Activated T-cell treated with anti-CD3 and anti-CD28 coated beads, Interleukin-2, amount 50 U/mL, for 72 hours (primary cell): ENCODE measurements around the gene TLE4. TPM values are rescaled to one million over a fixed set of nuclear protein-coding genes. Genes with fewer than 3 reads are reported as not detected.
A peak's percentile ranks its signal among the peaks of the same experiment; 100 is the strongest.

Experiments used
- ATAC-seq, 2 donors: fragments of 150-1000 bp; cut with Tn5 transposase; replicated peaks in 1 of 2; 2 replicates each; pipeline ENCODE4 v1.10.0; 2021; ENCODE audit warnings: moderate library complexity in 2 of 2, mild to moderate bottlenecking in 1 of 2
- DNase-seq, 2 donors: peaks; one replicate each; pipeline ENCODE4 v3.0.0; 2021 to 2022; ENCODE audit warnings: mixed read lengths in 1 of 2
- H3K27ac Mint-ChIP-seq: one replicate; pipeline ENCODE4 v1.8.0; 2022; ENCODE audit warnings: mild to moderate bottlenecking, moderate library complexity, mixed read lengths
- H3K27me3 Mint-ChIP-seq: one replicate; pipeline ENCODE4 v1.8.0; 2022; ENCODE audit warnings: low read depth, mixed read lengths
- H3K36me3 Mint-ChIP-seq, 2 donors: one replicate each; pipeline ENCODE4 v1.8.0; 2022; ENCODE audit warnings: mixed read lengths in 2 of 2, mild to moderate bottlenecking in 1 of 2; ENCODE audit not compliant: insufficient read depth in 2 of 2
- H3K4me1 Mint-ChIP-seq: one replicate; pipeline ENCODE4 v1.8.0; 2022; ENCODE audit warnings: low read depth, mixed read lengths
- H3K4me3 Mint-ChIP-seq, 2 donors: one replicate each; pipeline ENCODE4 v1.8.0; 2022; ENCODE audit warnings: mild to moderate bottlenecking in 2 of 2, mixed read lengths in 2 of 2, moderate library complexity in 2 of 2
- H3K9me3 Mint-ChIP-seq, 2 donors: one replicate each; pipeline ENCODE4 v1.8.0; 2022; ENCODE audit warnings: mixed read lengths in 2 of 2
- total RNA-seq, 2 donors: library from RNA; stranded (reverse); gene quantifications; one replicate each; pipeline ENCODE4 v1.2.3, GENCODE V29; 2022

TLE4 gene
- total RNA-seq, 2 donors from 2014 or later: 35.3 to 38.5 TPM

DNA sequence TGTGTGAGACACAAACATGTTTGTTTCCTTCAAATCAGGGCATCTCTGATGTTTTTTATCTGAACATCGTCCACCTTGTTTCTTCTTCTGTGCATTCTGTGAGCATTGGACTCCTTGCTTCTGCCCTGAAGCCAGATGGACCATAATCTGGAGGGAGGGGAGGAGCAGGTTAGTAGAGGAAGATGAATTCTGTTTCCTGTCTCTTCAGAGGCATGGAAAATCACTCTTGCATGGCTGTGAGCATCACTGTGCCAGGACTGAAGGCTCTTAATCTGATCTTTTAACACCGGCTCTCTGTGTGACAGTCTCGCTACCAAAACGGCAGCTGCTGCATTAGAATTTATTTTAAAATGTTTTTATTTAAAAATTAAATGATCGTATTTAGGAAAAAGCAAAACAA lies 43.3 kb downstream of the TLE4 start:
- Mint-ChIP-seq H3K27ac (no peak overlapping the region), H3K4me3 (no peak overlapping the region), H3K4me1 (peaks cover 40% of the 10 kb centered on the region), H3K36me3 (peaks cover 0 to 4% of the 10 kb centered on the region in 2 donors), H3K27me3 (no peaks in the 10 kb centered on the region), H3K9me3 (no peaks in the 10 kb centered on the region)
- no peak for ATAC-seq
- DNase-seq: no peak

DNA sequence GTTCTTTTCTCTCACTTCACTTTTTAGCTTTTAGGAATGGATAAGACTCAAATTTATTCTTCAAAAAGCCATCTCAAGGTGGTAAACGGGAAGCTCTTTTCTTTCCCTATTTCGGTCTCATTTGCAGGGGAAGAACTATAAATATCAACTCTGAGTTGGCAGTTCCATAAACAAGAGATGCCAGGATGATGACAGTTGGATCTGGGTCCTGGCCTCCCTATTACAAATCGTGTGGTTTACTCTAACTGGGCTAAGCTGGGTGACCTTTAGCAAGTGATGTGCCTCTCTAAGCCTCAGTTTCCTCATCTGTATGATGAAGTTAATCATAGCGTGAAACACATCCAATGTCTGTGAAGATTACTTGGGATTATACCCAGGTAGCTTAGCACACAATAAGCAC lies 44.2 kb downstream of the TLE4 start:
- no peaks in the 10 kb centered on the region for H3K27me3 Mint-ChIP-seq
- DNase-seq (no peak), ATAC-seq (no peak)
- H3K36me3 Mint-ChIP-seq: peaks cover 0 to 4% of the 10 kb centered on the region in 2 donors
- H3K9me3 Mint-ChIP-seq: no peaks in the 10 kb centered on the region
- no peak overlapping the region for H3K4me3 Mint-ChIP-seq
- peaks cover 44% of the 10 kb centered on the region for H3K4me1 Mint-ChIP-seq
- no peak overlapping the region for H3K27ac Mint-ChIP-seq

DNA sequence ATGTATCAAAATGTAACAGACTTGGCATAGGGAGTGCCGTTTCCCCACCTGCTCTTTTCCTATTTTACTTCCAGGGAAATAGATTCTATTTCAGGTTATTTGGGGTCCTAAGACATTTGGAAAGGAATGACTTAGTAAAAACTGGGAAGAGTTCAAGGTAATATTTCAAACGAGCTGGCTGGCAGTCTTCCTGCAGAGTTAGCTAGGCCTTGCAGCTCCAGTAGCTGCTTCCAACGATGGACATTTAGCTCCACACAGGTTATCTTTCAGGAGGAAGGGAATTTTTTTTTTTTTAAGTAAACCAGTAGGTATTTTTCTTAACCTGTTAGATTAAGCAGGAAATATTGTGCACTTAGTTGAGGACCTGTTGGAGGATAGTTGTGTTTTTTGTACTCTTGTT lies 45.2 kb downstream of the TLE4 start:
- H3K4me1 Mint-ChIP-seq: peaks cover 40% of the 10 kb centered on the region
- H3K27ac Mint-ChIP-seq: no peak overlapping the region
- H3K4me3 Mint-ChIP-seq: no peak overlapping the region
- no peak for ATAC-seq
- DNase-seq: no peak
- H3K27me3 Mint-ChIP-seq: no peaks in the 10 kb centered on the region
- peaks cover 0 to 4% of the 10 kb centered on the region in 2 donors for H3K36me3 Mint-ChIP-seq
- H3K9me3 Mint-ChIP-seq: no peaks in the 10 kb centered on the region

DNA sequence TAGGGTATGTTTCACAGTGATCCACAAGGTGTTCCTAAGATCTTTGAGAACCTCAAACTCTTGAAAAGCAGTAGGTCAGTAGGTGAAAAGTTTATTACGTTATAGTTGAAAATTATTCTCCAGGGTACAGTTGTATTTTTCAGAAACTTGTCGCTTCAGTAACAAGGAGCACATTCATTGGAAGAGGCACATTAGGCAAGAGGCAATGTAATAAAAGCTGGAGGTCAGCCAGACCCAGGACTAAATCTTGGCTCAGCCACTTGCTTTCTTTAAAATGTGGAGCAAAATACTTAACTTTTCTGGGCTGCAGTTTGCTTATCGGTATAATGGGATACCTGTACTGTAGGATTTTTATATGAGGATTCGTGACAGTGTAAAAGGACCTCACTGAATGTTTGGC lies 45.6 kb downstream of the TLE4 start:
- no peak for DNase-seq
- H3K4me1 Mint-ChIP-seq: peaks cover 36% of the 10 kb centered on the region
- peaks cover 0 to 4% of the 10 kb centered on the region in 2 donors for H3K36me3 Mint-ChIP-seq
- H3K9me3 Mint-ChIP-seq: no peaks in the 10 kb centered on the region
- H3K4me3 Mint-ChIP-seq: no peak overlapping the region
- no peaks in the 10 kb centered on the region for H3K27me3 Mint-ChIP-seq
- no peak for ATAC-seq
- H3K27ac Mint-ChIP-seq: no peak overlapping the region

DNA sequence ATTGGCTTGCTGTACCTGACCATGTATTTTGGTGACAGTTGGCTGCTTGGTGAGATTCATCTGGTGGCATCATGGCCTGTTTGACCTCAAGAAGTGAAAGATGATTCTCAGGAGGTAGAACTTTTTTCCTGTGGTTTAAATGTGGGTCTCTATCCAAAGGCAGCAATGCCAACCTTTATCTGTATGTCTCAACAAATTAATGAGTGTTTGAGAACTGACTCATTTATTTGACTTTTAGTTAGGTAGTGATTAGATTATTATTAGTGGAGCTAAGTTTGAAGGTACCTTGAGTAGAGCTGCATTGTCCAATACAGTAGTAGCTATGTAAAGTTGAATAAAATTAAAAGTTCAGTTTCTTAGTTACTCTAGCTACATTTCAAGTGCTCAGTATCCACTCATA lies 48.2 kb downstream of the TLE4 start:
- peaks cover 32% of the 10 kb centered on the region for H3K4me1 Mint-ChIP-seq
- no peak for ATAC-seq
- DNase-seq: no peak
- H3K9me3 Mint-ChIP-seq: no peaks in the 10 kb centered on the region
- peaks cover 0 to 3% of the 10 kb centered on the region in 2 donors for H3K36me3 Mint-ChIP-seq
- H3K4me3 Mint-ChIP-seq: no peak overlapping the region
- H3K27me3 Mint-ChIP-seq: no peaks in the 10 kb centered on the region
- H3K27ac Mint-ChIP-seq: no peak overlapping the region

DNA sequence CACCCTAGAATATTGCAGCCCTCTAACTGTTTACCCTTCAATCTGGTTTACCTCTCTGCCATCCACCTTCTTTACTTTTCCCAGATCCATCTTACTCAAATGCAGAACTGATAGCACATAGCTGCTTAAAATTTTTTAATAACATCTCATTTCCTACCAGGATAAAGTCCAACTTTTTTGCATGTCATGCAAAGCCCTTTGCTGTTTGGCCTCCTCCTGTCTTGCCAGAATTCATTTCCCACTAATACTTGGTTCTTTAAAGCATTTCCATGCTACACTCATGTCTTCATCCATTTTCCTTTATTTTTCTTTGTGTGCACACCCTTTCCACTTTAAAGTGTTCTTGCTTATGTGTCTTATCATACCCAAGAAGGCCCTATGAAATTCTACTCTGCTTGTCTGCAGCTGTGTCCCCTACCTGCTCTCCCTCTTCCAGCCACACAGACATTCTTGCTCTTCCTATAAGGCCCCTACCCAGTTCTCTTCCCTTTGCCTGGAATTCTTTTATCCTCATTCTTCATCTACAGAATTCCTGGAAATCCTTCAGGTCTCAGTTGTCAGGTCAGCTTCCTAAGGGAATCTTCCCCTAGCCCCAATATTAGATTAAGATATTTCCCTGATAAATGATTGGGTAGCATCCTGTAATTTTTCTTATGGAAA lies 50.3 kb downstream of the TLE4 start:
- ATAC-seq: no peak
- H3K27me3 Mint-ChIP-seq: no peaks in the 10 kb centered on the region
- H3K4me1 Mint-ChIP-seq: peaks cover 32% of the 10 kb centered on the region
- H3K9me3 Mint-ChIP-seq: no peaks in the 10 kb centered on the region
- peak overlapping the region; percentile 1 for H3K27ac Mint-ChIP-seq
- no peak for DNase-seq
- no peak overlapping the region for H3K4me3 Mint-ChIP-seq
- H3K36me3 Mint-ChIP-seq: peaks cover 0 to 3% of the 10 kb centered on the region in 2 donors

DNA sequence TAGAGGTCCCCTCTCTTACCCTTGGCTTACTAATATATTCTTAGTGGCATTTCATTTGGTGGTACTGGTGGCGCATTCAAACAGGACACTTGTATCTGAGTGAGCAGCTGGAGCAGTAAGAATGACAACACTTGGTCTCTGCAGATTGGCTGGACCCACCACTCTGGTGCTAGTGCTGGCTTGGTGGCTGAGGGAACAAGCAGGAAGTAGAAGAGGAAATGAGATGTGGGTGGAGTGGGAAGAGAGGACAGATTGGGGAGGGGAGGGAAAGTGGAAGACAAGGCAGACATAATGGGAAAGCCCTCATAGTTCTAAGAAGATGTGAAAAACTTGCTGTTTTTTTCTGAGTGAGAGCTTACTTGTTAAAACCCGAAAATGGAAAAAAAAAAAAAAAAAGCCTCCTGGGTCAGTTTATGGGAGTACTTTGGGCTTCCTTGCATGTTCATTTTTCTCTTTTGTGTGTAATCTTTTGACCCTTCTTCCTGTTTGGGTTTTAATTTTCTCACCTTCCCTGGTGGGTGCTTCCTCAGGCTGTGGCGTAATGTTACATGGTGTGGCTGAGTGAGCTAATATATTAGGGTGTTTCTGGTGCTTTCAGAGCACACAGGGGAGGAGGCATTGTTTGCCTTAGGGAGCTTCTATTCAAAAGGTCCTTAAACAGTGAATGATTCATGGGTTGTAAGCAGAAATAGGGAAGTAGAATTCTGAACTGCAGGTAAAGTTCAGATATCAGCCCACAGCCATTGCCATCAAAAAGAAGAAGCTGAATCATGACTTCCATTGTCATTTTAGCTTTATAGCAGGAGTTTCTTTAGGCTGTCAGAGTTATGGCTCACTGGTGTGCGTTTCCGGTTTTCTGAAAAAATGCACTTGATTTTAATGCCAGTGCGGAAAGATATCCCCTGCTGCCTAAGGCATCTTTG lies 52.3 kb downstream of the TLE4 start:
- H3K4me1 Mint-ChIP-seq: peaks cover 43% of the 10 kb centered on the region
- H3K27me3 Mint-ChIP-seq: no peaks in the 10 kb centered on the region
- peak; percentile 85 for ATAC-seq
- peak overlapping the region; percentile 6 for H3K27ac Mint-ChIP-seq
- DNase-seq: peak; percentile 16
- H3K4me3 Mint-ChIP-seq: peak overlapping the region; percentile 64 to 72
- H3K9me3 Mint-ChIP-seq: no peaks in the 10 kb centered on the region
- peaks cover 0 to 6% of the 10 kb centered on the region in 2 donors for H3K36me3 Mint-ChIP-seq

DNA sequence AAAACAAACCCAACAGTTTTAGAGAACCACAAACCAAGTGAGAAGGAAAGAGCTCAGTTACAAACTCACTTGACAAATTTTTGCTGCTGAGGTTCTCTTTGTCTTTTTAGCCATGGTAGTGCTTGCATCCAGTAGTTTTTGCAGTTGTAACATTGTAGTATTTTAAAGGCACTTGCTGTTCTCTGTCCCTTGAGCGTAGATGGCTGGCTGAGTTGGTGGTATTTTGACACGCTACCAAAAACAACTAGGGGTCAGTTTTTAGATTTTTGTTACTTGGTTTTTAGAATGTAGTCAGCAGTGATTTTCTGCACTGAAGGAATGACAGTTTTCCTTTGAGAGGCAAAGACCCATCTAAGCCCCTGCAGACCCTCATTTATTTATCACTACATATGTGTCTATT lies 58.0 kb downstream of the TLE4 start:
- ATAC-seq (no peak), DNase-seq (no peak)
- Mint-ChIP-seq H3K9me3 (no peaks in the 10 kb centered on the region), H3K4me1 (peaks cover 54% of the 10 kb centered on the region), H3K27ac (no peak overlapping the region), H3K4me3 (peak overlapping the region in 1 of 2 donors; percentile 25), H3K36me3 (peaks cover 0 to 4% of the 10 kb centered on the region in 2 donors), H3K27me3 (no peaks in the 10 kb centered on the region)

DNA sequence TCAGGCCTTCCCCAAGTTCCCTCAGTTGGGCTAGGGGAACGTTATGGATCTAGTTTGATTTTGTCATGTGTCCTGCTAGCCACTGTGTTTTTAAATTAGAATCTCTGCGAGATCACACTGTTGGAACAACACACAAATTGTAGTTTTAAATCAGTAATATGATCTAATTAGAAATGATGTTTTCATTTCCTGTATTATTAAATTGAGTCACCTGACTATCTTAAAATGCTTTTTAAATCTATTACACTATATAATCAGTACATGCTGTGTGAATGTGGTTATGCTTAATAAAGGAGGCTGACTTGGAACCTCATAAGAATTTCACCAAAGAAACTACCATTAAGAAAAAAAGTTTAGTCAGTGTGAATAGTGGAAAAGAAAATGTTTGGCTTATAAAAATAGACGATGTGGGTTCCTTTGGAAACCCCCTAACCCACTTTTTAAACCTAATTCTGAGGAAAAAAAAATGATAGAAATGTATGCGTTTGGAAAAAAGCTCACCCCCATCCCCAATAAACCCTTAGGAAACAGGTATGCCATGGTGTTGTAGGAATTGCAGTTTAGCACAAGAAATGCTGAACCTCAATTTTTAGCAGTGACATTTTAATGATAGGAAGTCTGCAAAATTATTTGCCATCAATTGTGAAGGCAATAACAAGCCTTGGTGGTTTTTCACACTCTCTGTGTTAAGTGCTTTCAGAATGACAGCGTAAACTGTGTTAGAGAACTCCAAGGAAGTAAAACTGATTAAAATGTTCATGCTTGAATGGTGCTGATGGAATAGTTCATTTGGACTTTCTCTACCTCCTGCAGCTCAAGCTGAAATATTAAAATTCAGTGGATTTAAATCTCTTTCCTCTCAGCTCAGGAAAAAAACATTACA lies 59.0 kb downstream of the TLE4 start:
- DNase-seq: no peak
- peak; percentile 72 to 78 for ATAC-seq
- H3K4me3 Mint-ChIP-seq: peak overlapping the region; percentile 49 to 72
- peak overlapping the region; percentile 52 for H3K27ac Mint-ChIP-seq
- H3K9me3 Mint-ChIP-seq: no peaks in the 10 kb centered on the region
- H3K27me3 Mint-ChIP-seq: no peaks in the 10 kb centered on the region
- H3K36me3 Mint-ChIP-seq: peaks cover 0 to 4% of the 10 kb centered on the region in 2 donors
- peaks cover 60% of the 10 kb centered on the region for H3K4me1 Mint-ChIP-seq

DNA sequence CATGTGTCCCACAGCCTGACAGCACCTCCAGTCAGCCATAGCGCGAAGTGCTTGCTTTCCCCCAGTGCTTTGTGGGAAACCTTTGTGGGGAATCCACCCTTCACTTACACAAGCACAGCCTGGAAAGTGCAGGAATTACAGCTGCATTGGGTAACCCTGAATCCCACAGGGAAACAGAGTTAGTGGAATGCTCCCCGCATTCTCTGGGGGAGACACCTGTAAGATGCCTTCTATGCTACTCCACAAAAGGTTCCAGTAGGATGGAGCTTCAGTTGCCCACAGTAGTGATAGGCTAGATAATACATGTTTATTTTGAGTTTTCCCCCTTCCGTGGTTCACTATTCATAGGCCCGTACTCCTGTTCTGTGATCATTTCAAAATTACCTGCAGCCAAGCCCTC lies 60.3 kb downstream of the TLE4 start:
- H3K4me1 Mint-ChIP-seq: peaks cover 69% of the 10 kb centered on the region
- no peaks in the 10 kb centered on the region for H3K27me3 Mint-ChIP-seq
- no peak for ATAC-seq
- H3K36me3 Mint-ChIP-seq: peaks cover 3 to 4% of the 10 kb centered on the region in 2 donors
- no peaks in the 10 kb centered on the region for H3K9me3 Mint-ChIP-seq
- no peak overlapping the region for H3K27ac Mint-ChIP-seq
- H3K4me3 Mint-ChIP-seq: no peak overlapping the region
- DNase-seq: no peak

DNA sequence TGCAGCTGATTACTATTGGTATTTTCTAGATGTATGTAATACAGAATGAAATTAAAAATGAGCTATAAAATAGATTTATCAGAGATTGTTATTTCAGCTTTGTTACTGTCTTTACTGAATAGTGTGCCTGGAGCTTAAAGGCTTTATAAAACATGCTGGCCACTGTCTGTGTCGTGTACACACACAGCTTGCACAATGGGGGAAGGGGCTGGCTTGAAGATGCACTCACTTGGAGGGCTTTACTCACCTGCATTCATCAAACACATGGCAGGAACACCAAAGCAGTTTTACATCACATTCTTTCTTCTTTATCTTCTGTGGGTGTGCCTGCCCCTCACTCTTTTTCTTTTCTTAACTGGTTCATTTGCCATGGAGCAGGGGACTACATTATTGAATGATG lies 60.9 kb downstream of the TLE4 start:
- H3K4me1 Mint-ChIP-seq: peaks cover 76% of the 10 kb centered on the region
- H3K36me3 Mint-ChIP-seq: peaks cover 3% of the 10 kb centered on the region in 2 donors
- peak overlapping the region; percentile 30 for H3K27ac Mint-ChIP-seq
- ATAC-seq: no peak
- H3K9me3 Mint-ChIP-seq: no peaks in the 10 kb centered on the region
- DNase-seq: no peak
- H3K27me3 Mint-ChIP-seq: no peaks in the 10 kb centered on the region
- H3K4me3 Mint-ChIP-seq: peak overlapping the region in 1 of 2 donors; percentile 14

DNA sequence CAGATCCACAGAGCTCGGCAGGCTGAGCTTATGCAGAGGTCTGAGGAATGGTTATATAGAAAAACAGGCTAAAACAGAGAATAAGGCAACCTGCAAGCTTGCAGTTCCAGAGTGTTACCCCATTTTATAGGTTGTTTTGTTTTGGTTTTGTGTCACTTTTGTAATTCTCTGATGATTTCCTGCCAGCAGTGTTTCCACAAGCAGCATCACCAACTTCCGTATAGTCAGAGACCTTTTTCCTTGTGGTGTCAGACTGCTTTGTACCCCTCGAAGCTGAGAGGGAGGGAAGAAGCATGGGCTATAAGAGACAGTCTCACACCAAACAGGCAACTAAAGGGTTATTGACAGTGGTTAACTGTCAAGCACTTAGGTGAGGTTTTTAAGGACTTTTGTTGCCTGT lies 61.8 kb downstream of the TLE4 start:
- Mint-ChIP-seq H3K4me1 (peaks cover 72% of the 10 kb centered on the region), H3K4me3 (peak overlapping the region in 1 of 2 donors; percentile 14), H3K27ac (peak overlapping the region; percentile 11), H3K9me3 (no peaks in the 10 kb centered on the region), H3K27me3 (no peaks in the 10 kb centered on the region), H3K36me3 (peaks cover 3 to 5% of the 10 kb centered on the region in 2 donors)
- ATAC-seq (peak in 1 of 2 donors; percentile 28), DNase-seq (no peak)
